ENCODE data around the gene EPOP.

- TF ChIP-seq POLR2A (IDR thresholded peaks at IDR 0.05) (no peak), CTCF (IDR thresholded peaks at IDR 0.05) (no peak)
These were observed 38.8 kb upstream of the EPOP start for GRCh38 chr17:38713456-38714075.
